Keratinocyte (primary cell): Measurements from ENCODE around the gene RAN. TPM values are rescaled to one million over a fixed set of nuclear protein-coding genes. Genes with fewer than 3 reads are reported as not detected.
A peak's percentile ranks its signal among the peaks of the same experiment; 100 is the strongest.

Experiments used
- DNase-seq: peaks from one replicate; pipeline ENCODE4 v3.0.0-alpha.2; 2011; ENCODE audit warnings: low read depth, missing footprints, low spot score
- FAIRE-seq: peaks from 2 replicates; lab custom pipeline; 2011; peaks lifted over from hg19 to GRCh38; lab: Jason Lieb, UNC
- H2AFZ ChIP-seq: 2 replicates; pipeline ENCODE4 v1.6.0; 2012; ENCODE audit warnings: low read length, control low read depth, inconsistent platforms; ENCODE audit not compliant: control insufficient read depth
- H3K27ac ChIP-seq: 2 replicates; pipeline ENCODE4 v1.5.1; 2011; ENCODE audit warnings: low read length; ENCODE audit not compliant: control insufficient read depth, insufficient read depth
- H3K27me3 ChIP-seq: 3 replicates; pipeline ENCODE4 v1.6.0; 2011; ENCODE audit warnings: low read length; ENCODE audit not compliant: control insufficient read depth, insufficient read depth; ENCODE audit errors: extremely low read depth
- H3K36me3 ChIP-seq, 2 experiments: 2 replicates in 1 of 2; 3 replicates in 1 of 2; pipeline ENCODE4 v1.5.1; 2011; ENCODE audit warnings: low read length in 2 of 2, mild to moderate bottlenecking in 1 of 2; ENCODE audit not compliant: control insufficient read depth in 2 of 2, insufficient read depth in 2 of 2; ENCODE audit errors: extremely low read depth in 1 of 2
- H3K4me1 ChIP-seq: 3 replicates; pipeline ENCODE4 v1.5.1; 2011; ENCODE audit warnings: low read length; ENCODE audit not compliant: control insufficient read depth, insufficient read depth; ENCODE audit errors: extremely low read depth
- H3K4me2 ChIP-seq: 3 replicates; pipeline ENCODE4 v1.6.0; 2011; ENCODE audit warnings: low read depth, low read length; ENCODE audit not compliant: control insufficient read depth, insufficient read depth; ENCODE audit errors: extremely low read depth
- H3K4me3 ChIP-seq, 3 experiments: fragments of 200-600 bp in 1 of 3; sonication (generic) in 1 of 3; 2 replicates in 2 of 3; 3 replicates in 1 of 3; pipeline ENCODE4 v1.5.1; 2011 to 2016; ENCODE audit warnings: low read length in 3 of 3, mild to moderate bottlenecking in 3 of 3, control low read depth in 2 of 3, inconsistent platforms in 1 of 3, low read depth in 1 of 3, mixed read lengths in 1 of 3, mixed run types in 1 of 3, moderate library complexity in 1 of 3; ENCODE audit not compliant: control insufficient read depth in 2 of 3, insufficient read depth in 2 of 3; ENCODE audit errors: extremely low read depth in 1 of 3
- H3K79me2 ChIP-seq: 2 replicates; pipeline ENCODE4 v1.6.0; 2012; ENCODE audit warnings: low read length; ENCODE audit not compliant: control insufficient read depth, insufficient read depth
- H3K9ac ChIP-seq: 3 replicates; pipeline ENCODE4 v1.6.0; 2011; ENCODE audit warnings: low read length; ENCODE audit not compliant: control insufficient read depth, insufficient read depth; ENCODE audit errors: extremely low read depth
- H3K9me1 ChIP-seq: 3 replicates; pipeline ENCODE4 v1.6.0; 2011; ENCODE audit warnings: low read length; ENCODE audit not compliant: control insufficient read depth, insufficient read depth; ENCODE audit errors: extremely low read depth
- H3K9me3 ChIP-seq: 2 replicates; pipeline ENCODE4 v1.5.1; 2012; ENCODE audit warnings: low read depth, low read length; ENCODE audit not compliant: control insufficient read depth
- H4K20me1 ChIP-seq: 3 replicates; pipeline ENCODE4 v1.6.0; 2011; ENCODE audit warnings: low read length; ENCODE audit not compliant: control insufficient read depth, insufficient read depth; ENCODE audit errors: extremely low read depth
- CTCF ChIP-seq, 3 experiments: IDR thresholded peaks in 1 of 3; conservative IDR thresholded peaks in 1 of 3; optimal IDR thresholded peaks in 1 of 3; 2 replicates in 2 of 3; 3 replicates in 1 of 3; pipeline versions ENCODE3 to v1.5.1; 2011; ENCODE audit warnings: low read length in 3 of 3, mild to moderate bottlenecking in 3 of 3, moderate library complexity in 2 of 3, control low read depth in 1 of 3, inconsistent platforms in 1 of 3; ENCODE audit not compliant: insufficient read depth in 2 of 3; ENCODE audit errors: extremely low read depth in 1 of 3
- EZH2 ChIP-seq: IDR thresholded peaks from one replicate; pipeline ENCODE4 v1.6.1; 2012; ENCODE audit warnings: inconsistent platforms, mild to moderate bottlenecking, low read length, moderate library complexity
- dilution Hi-C: fragments of 300-500 bp; cut with MboI; formaldehyde crosslinking; loops from one replicate; pipeline ENCODE4 v1.7.0; 2020; ENCODE audit warnings: low sequenced_read_pairs; ENCODE audit not compliant: extremely low pct_ligation_motif_present
- polyA plus RNA-seq, 5 experiments: library from polyadenylated mRNA; depleted of rRNA in 3 of 5; stranded (reverse) in 3 of 5; stranded (forward) in 1 of 5; unstranded in 1 of 5; fragments of >200 nt; gene quantifications; 1 replicate in 1 of 5; 2 replicates in 3 of 5; 3 replicates in 1 of 5; pipeline versions ENCODE4 v1.2.1 to v1.2.3, GENCODE V29; 2011 to 2012; ENCODE audit warnings: missing spikeins in 2 of 5, low read depth in 1 of 5, low replicate concordance in 1 of 5

The RAN gene
- polyA plus RNA-seq, 1 donor (not counting 4 experiments of a cell fraction or from before 2014, with no cell fraction given) = 2,211 TPM

GRCh38 chr12:130838284-130838950 lies 33.4 kb upstream of the RAN start:
- Histone ChIP-seq H3K4me2 (peak overlapping the region; percentile 94), H3K9ac (peak overlapping the region; percentile 68), H3K36me3 (peaks cover 1 to 2% of the 10 kb centered on the region in 2 experiments), H3K9me3 (no peaks in the 10 kb centered on the region), H3K9me1 (no peaks in the 10 kb centered on the region), H3K79me2 (peaks cover 42% of the 10 kb centered on the region), H2AFZ (peak overlapping the region; percentile 76), H3K27ac (no peak overlapping the region), H3K4me3 (peak overlapping the region; percentile 57 to 93 (median 70)), H3K27me3 (no peaks in the 10 kb centered on the region), H3K4me1 (peaks cover 15% of the 10 kb centered on the region), H4K20me1 (no peaks in the 10 kb centered on the region)
- TF ChIP-seq EZH2 (no peak), CTCF (optimal IDR thresholded peaks at IDR 0.05 in 1 of 3, IDR thresholded peaks at IDR 0.05 in 1 of 3, conservative IDR thresholded peaks at IDR 0.05 in 1 of 3; ENCODE audit: extremely low read depth in 1 of 3, insufficient read depth in 2 of 3, low read length in 3 of 3) (no peak)
- DNase-seq = no peak
- no peak for FAIRE-seq
- dilution Hi-C loops = no loop called here

- H3K4me2 ChIP-seq = peak within 1 kb of the TSS; percentile 94
- H3K9me1 ChIP-seq = no peaks in the 10 kb centered on the region
- DNase-seq = no peak
- peaks cover 15% of the 10 kb centered on the region for H3K4me1 ChIP-seq
- no peaks in the 10 kb centered on the region for H3K9me3 ChIP-seq
- dilution Hi-C loops = no loop called here
- TF ChIP-seq CTCF (optimal IDR thresholded peaks at IDR 0.05 in 1 of 3, IDR thresholded peaks at IDR 0.05 in 1 of 3, conservative IDR thresholded peaks at IDR 0.05 in 1 of 3; ENCODE audit: extremely low read depth in 1 of 3, insufficient read depth in 2 of 3, low read length in 3 of 3) (peak; percentile 15 to 58 (median 30)), EZH2 (no peak)
- no peaks in the 10 kb centered on the region for H3K27me3 ChIP-seq
- H3K79me2 ChIP-seq = peaks cover 34% of the 10 kb centered on the region
- H3K4me3 ChIP-seq = peak within 1 kb of the TSS; percentile 57 to 93 (median 70)
- H3K36me3 ChIP-seq = peaks cover 1 to 2% of the 10 kb centered on the region in 2 experiments
- H3K27ac ChIP-seq = peak within 1 kb of the TSS; percentile 3
- H2AFZ ChIP-seq = peak within 1 kb of the TSS; percentile 78
- FAIRE-seq = no peak
- peak within 1 kb of the TSS; percentile 68 for H3K9ac ChIP-seq
- H4K20me1 ChIP-seq = no peaks in the 10 kb centered on the region
Measured at GRCh38 chr12:130838951-130839769, 32.7 kb upstream of the RAN start, which contains the start of gene STX2. Gene STX2 (minus strand): TSS chr12:130839250. CDS start chr12:130839099, 151 bp downstream.
